Stimulated activated CD8-positive, alpha-beta memory T cell treated with anti-CD3 and anti-CD28 coated beads, Interleukin-4, amount 100 ng/mL, for 24 hours (primary cell): ENCODE results near the gene GOSR1.

Experiments used
- DNase-seq: peaks from one replicate; pipeline ENCODE4 v3.0.0-alpha.2; 2020; ENCODE audit warnings: low read depth

The GOSR1 gene

GRCh38 chr17:30576326-30576861 is 99.2 kb downstream of the GOSR1 start:
- DNase-seq = no peak
